ENCODE measurements around the gene COBL.
"Not testable (repeated sequence)": the region's sequence is repeated elsewhere in the genome, so short reads cannot be mapped to it uniquely, and the experiment has no call there.

COBL gene

DNA sequence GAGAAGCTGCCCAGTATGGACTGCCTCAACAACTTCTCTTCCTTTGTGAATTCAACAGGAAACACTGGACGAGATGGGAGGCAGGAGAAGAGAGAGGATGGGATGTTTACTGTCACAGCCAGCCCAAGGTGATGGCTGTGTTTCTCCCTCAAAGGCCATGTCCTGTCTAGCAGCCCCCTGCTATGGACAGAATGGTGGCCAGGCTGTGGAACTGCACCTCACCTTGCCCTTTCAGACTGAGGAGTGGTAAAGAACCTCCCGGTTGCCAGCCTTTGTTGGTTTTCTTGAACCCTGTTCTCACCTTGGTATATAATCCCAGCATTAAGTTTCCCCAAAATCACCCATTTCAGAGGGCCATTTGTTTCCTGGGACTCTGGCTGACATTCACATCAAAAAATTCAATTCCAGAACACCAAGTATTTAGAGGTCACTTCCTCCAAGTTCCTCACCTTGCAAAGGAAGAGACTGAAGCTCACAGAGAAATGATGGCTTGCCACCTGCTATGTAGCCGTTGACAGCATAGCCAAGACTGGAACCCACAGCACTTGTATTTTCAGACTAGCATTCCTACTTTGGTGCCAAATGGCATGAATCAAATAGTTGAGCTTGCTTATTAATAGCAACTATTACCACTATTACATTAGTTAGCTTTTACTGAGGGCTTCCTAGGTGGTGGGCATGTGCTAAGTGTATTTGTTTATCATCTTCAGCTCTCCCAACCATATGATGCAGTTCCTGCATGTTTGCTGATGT lies 309.9 kb downstream of the COBL start:
- no peak for DNase-seq (ENCODE audit: low read depth in 2 of 2)

DNA sequence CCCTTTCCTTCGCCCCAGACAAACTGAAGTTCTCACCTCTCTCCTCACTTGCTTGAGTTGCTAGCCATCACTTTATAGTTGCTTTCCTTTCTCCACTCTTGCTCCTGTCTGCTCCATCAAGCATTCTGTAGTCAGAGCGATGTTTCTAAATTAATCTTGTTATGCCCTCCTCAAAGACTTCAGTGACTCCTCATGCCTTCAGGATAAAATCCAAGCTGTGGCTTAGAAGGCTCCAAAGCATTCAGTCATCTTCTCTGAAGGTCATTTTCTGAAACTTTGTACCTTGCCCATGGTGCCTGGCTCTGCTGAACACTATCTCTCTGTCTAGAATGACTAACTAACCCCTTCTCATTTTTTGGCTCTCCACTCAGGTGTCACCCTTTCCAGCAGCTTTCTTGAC lies 311.5 kb downstream of the COBL start:
- no peak for DNase-seq (ENCODE audit: low read depth in 2 of 2)

DNA sequence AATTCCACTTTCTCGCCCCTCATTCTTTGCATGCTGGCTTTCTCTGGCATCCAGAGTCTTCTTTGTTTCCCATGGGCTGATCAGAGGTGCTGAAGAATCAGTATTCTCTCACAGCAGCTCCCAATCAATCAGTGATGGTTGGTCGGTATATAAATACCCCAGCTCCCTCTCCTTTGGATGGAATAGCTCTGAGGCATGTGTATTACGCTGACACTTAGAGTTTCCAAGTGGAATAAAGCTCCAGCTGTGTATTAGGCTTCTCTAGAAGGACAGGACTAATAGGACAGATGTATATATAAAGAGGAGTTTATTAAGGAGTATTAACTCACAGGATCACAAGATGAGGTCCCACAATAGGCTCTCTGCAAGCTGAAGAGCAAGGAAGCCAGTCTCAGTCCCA lies 315.7 kb downstream of the COBL start:
- no peak for DNase-seq (ENCODE audit: low read depth in 2 of 2)

DNA sequence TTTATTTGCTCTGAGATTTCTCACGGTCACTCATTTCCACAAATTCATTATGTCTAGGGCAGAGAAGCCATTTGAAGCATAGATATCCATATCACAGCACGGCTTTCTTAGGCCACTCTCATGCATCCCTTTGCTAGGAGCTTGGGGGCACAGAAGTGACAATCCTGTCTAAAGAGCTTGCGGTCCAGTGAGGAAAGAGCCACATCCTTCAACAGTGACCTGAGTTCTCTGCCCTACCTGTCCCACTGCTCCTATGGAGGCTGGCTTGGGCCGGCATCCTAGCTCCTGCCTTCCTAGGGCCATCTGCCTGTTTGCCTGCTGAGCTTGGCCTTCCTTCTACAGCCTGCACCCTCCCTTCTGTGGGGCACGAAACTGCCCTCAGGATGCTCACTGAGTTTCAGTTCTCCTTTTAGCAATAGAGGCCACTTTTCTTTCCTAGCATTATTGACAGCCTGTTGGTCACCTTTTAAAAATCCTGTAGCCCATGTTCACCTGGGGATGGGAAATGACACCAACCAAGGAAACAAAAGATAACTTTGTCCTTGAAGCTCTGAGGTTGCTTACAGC lies 321.8 kb downstream of the COBL start:
- DNase-seq (ENCODE audit: low read depth in 2 of 2), result no peak

DNA sequence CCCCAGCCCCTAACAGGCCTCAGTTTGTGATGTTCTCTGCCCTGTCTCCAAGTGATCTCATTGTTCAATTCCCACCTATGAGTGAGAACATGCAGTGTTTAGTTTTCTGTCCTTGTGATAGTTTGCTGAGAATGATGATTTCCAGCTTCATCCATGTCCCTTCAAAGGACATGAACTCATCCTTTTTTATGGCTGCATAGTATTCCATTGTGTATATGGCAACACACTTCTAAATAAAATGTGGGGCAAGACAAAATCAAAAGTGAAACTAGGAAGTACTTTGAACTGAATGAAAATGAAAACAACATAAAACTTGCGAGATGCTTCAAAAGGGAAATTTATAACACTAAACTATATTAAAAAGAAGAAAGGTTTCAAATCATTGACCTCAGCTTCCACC lies 326.4 kb downstream of the COBL start:
- not testable (repeated sequence) for DNase-seq (ENCODE audit: low read depth in 2 of 2)

DNA sequence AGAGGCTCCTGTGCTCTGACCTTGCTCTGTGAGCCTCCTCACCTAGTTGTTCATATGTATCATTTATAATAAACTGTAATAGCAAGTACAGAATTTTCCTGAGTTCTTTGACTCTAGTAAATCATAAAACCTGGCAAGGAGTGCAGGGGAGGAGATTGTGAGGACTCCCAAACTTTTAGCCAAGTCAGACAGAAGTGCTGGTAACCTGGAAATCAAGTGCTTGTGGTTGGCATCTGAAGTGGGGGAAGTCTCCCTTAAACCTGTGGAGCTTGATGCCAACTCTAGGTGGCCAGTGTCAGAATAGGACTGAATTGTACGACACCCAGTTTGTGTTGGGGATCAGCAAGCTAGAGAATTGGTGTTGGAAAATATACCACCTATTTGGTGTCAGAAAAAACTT lies 327.6 kb downstream of the COBL start:
- DNase-seq (ENCODE audit: low read depth in 2 of 2), result no peak

DNA sequence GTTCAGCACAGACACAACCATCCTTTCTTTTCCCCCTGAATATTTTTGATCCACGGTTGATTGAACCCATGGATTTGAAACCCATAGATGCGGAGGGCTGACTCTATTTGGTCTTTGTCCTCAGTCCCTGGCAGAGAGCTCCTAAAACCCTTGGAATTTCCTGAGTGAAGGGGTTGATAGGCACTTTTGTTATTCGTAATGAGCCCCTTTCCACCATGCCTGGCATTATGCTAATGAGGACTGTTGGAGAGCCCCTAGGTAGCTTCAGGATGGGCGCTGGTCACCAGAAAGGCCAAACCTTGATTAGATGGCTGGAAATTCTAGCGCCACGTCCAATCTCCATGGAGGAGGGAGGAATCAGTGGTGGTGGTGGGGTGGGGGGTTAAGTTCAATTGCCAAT lies 328.1 kb downstream of the COBL start:
- no peak for DNase-seq (ENCODE audit: low read depth in 2 of 2)

DNA sequence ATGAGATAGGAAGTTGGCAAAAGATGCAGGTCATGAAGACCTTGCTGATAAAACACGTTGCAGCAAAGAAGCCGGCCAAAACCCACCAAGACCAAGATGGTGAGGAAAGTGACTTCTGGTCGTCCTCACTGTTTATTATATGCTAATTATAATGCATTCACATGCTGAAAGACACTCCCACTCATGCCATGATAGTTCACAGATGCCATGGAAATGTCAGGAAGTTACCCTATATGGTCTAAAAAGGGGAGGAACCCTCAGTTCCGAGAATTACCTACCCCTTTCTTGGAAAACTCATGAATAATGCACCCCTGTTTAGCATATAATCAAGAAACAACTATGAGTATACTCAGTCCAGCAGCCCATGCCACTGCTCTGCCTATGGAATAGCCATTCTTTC lies 331.5 kb downstream of the COBL start:
- DNase-seq (ENCODE audit: low read depth in 2 of 2), result no peak

DNA sequence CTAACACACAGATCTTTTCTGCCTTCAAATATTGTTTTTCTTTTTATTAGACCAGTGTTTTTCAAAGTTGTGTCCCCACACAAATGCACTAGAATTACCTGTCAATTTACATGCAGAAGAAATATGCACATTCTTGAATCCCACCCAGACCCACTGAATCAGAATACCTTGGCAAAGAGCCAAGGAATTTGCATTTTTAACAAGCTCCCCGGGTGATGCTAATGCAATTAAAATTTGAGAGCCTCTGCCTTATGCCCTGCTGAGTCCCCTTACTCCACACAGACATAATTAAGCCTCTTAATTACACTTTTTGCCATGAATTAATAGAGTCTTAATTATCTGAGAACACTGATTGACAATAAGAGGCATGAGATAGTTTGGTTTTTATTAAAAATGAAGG lies 332.8 kb downstream of the COBL start:
- no peak for DNase-seq (ENCODE audit: low read depth in 2 of 2)

DNA sequence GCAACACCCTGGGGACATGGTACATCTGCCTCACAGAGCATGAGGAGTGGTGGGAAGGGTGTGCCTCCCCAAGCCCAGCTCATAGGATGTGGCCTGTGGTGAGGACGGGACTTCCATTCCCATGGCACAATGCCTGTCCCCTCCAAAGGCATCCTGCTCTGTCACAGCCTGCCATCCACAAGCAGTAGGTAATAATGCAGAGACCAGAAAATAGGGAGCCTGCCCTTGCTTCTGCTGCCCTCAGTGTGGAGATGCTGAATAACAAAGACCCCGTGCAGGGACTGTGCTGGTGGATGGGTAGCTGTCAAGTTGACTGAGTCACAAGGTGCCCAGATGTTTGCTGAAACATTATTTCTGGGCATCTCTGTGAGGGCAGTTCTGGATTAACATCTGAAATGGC lies 334.0 kb downstream of the COBL start:
- DNase-seq (ENCODE audit: low read depth in 2 of 2), result no peak

DNA sequence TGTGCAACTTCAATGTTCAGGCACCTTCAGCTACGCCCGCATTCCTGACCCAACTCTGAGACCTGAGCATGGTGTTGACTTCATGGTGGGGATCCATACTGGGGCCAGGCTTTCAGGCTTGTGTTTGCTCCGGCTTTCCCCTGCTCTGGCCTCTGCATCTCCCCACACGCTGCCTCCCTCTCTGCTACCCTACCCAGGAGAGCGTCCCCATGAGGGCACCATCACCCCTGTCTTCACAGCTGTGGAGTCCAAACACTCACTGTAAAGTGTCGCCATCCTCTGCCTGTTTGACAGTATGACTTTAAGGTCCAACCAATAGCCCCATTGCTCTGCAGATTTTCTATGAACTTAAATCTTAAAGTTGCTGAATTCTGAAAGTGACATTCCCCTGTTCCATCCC lies 334.9 kb downstream of the COBL start:
- no peak for DNase-seq (ENCODE audit: low read depth in 2 of 2)

DNA sequence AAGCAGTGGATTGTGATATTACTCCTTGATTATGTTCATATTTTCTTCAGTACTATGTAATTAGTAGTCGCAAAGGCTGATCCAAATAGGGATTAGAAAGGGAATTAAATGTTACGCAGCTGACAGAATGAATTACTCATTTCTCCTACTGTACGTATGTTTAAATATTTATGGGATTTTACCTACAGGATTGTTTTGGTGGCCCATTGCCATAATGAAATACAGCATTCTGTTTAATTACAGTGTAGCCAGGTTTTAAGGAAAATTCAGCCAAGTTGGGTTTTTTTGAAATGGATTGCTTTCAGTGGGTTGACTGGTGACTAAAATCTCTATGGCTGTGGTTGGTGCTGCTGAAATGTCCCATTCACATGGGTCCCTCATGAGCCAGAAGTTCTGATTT lies 336.2 kb downstream of the COBL start:
- no peak for DNase-seq (ENCODE audit: low read depth in 2 of 2)

DNA sequence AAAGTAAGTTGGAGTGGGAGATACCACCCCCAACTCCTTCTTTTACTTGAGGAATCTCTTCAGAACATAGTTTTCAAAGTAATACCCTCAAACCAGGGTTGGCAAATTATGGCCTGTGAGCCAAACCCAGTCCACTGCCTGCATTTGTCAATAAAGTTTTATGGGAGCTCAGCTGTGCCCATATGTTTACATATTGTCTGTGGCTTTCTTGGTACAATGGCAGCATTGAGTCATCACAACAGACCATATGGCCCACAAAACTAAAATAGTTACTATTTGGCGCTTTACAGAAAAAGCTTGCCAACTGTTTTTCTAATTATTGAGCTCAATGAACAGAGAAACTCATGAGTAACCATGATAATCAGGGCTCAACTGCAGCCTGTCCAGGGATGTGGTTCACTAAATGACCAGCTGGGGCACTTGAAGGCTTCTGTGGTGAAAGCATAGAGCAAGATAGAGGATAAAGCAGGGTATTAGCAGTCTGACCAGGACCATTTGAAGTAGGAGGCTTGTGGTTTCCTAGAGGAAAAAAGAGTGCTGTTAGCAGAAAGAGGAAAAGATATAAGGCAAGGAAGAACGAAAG lies 337.9 kb downstream of the COBL start:
- no peak for DNase-seq (ENCODE audit: low read depth in 2 of 2)

DNA sequence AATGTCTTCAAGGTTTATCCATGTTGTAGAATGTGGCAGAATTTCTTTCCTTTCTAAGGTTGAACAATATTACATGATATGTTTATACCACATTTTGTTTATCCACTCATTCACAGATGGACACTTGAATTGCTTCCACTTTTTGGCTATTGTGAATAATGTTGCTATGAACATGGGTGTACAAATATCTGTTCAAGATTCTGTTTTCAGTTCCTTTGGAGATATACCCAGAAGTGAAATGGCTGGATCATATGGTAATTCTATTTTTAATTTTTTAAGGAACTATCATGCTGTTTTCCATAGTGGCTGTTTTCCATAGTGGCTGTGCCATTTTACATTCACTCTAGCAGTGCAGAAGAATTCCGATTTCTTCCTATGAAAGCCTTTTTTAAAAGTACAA lies 339.2 kb downstream of the COBL start:
- DNase-seq (ENCODE audit: low read depth in 2 of 2), result no peak

DNA sequence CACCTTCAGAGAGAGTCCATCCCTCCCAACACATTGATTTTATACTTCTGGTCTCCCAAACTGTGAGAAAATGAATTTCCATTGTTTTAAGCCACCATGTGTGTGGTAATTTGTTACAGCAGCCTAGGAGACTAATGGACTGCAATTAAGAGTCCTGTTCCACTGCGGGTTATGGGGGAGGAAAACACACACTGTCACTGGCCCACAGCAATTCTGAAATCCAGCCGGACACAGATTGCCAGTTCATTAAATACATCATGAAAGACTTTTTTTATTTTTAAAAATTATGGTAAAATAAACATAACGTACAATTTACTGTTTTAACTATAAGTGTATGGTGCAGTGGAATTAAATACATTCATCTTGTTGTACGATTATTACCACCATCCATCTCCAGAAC lies 340.5 kb downstream of the COBL start:
- DNase-seq (ENCODE audit: low read depth in 2 of 2), result no peak

DNA sequence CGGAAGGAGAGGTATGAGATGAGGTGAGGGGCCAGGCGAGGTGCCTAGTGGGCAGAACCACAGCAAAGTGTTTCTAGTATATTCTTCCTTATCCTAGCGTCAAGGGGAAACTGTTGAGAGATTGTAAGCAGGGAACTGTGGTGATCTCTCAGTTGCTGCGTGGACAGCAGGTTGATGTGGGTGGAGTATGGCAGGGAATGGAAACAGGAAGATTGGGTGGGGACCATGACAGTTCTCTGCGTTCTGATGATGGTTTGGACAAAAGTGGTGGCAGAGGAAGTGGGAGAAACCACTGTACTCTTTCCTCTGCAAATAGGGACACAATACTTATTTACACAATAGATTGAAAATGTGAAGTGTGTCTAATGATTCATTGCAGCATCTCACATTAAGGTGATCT lies 342.4 kb downstream of the COBL start:
- no peak for DNase-seq (ENCODE audit: low read depth in 2 of 2)

DNA sequence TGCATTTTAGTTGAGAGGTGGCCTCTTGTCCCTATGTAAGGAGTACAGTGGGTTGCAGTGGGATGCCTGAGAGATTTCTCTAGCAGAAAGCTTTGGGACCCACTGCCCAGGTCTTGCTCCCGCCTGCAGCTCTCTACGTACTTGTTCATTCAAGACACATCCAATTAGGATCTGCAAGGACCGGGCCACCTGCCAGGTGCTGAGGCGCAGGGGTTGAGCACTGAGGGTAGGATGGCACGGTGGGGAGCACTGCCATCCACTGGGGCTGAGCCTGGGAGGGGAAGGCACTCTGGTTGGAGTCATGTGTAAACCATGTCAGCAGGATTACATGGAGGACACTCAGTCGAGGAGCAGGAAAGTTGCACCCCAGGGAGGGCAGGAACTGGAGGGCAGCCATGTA lies 342.8 kb downstream of the COBL start:
- no peak for DNase-seq (ENCODE audit: low read depth in 2 of 2)

DNA sequence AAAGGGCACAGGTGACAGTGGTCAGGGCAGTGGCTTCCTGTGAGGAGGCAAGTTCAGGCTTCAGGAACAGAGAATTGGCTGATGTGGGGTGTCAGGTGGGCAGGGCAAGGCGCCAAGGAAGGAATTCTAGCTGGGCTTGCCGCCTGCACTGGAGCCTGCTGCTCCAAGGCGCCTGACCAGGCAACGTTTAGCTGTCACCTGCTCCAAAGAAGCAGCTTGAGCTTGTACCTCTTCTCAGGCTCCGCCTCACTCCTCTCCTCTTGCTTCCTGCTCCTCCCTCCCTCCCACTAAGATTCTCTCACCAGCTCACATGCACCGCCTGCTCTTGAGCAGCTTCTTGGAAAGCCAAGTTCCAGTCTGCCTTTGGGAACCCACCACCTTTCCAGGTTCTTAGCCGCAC lies 346.5 kb downstream of the COBL start:
- no peak for DNase-seq (ENCODE audit: low read depth in 2 of 2)
